H54 (cell line): ENCODE data around the gene LY86.

Experiments used
- DNase-seq: peaks from one replicate; pipeline ENCODE4 v3.0.0; 2011; ENCODE audit warnings: low spot score, mixed read lengths; ENCODE audit not compliant: insufficient read length
- FAIRE-seq: peaks from 3 replicates; lab custom pipeline; 2011; peaks lifted over from hg19 to GRCh38; lab: Jason Lieb, UNC
- POLR2A ChIP-seq: IDR thresholded peaks from 2 replicates; pipeline ENCODE4 v1.6.1; 2011; ENCODE audit warnings: low read depth, mild to moderate bottlenecking, low read length

The LY86 gene

GRCh38 chr6:6559994-6560570 is 28.4 kb upstream of the LY86 start:
- DNase-seq, result no peak
- no peak for FAIRE-seq
- no peak for TF ChIP-seq POLR2A

GRCh38 chr6:6560909-6561308 is 27.6 kb upstream of the LY86 start:
- no peak for TF ChIP-seq POLR2A
- FAIRE-seq (no peak), DNase-seq (no peak)

GRCh38 chr6:6564154-6564553 is 24.4 kb upstream of the LY86 start:
- FAIRE-seq (no peak), DNase-seq (no peak)
- TF ChIP-seq POLR2A, result no peak

GRCh38 chr6:6565069-6565468 is 23.5 kb upstream of the LY86 start:
- TF ChIP-seq POLR2A, result no peak
- no peak for DNase-seq
- FAIRE-seq, result no peak

DNA sequence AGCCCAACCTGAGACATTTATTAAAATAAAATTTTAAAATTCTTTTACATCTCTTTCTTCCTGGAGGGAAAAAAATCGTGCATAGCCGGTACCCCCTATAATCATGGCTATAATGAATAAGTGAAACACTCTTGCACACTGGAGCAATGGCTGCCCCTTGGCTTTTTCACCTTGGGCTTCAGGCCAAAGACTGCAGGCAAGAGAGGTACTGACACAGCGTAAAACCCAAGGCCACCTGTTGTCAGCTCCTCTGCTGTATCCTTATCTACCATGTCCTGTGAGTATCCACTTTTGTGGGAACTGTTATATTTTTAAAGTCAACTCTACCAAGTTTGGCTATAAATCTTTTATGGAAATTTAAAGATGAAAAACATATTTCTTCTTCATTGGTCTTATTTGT is 23.0 kb upstream of the LY86 start:
- FAIRE-seq (no peak), DNase-seq (no peak)
- TF ChIP-seq POLR2A, result no peak

DNA sequence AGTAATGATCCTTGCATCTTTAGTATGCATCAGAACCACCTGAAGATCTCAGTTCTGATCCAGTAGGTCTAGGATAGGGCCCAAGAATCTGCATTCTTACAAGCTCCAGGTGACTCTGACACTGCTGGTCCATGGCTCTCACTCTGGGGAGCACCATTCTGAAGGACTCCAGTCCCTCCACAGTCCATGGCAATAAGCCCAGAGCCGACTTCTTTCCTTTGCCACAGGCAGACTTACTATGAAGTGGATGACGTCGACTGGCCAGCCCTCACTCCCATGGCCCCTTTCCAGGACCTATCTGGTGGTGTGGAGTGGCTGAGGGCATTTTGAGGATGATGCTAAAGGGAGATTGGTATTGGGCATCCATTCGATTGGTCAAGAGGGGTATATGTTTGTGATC is 21.8 kb upstream of the LY86 start:
- DNase-seq (no peak), FAIRE-seq (no peak)
- no peak for TF ChIP-seq POLR2A

- DNase-seq (no peak), FAIRE-seq (no peak)
- TF ChIP-seq POLR2A, result no peak
Observed at GRCh38 chr6:6569096-6569810, 19.3 kb upstream of the LY86 start.

DNA sequence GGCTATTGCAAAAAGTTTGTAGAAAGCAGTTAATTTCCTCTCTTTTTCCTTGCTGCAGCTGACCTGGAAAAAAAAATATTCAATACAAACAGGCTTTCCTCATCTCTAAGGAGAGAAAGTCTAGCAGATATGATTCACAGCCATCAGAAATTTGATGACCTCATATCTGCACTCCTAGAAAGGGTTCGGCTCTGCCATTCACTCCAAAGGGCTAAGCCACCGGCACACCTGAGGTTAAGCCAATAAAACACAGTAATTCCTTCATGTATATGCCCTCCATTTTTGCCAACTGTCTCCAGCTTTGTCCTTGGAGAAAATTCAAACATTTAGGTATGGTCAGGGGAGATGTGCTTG is 18.7 kb upstream of the LY86 start:
- no peak for TF ChIP-seq POLR2A
- no peak for DNase-seq
- FAIRE-seq, result no peak

DNA sequence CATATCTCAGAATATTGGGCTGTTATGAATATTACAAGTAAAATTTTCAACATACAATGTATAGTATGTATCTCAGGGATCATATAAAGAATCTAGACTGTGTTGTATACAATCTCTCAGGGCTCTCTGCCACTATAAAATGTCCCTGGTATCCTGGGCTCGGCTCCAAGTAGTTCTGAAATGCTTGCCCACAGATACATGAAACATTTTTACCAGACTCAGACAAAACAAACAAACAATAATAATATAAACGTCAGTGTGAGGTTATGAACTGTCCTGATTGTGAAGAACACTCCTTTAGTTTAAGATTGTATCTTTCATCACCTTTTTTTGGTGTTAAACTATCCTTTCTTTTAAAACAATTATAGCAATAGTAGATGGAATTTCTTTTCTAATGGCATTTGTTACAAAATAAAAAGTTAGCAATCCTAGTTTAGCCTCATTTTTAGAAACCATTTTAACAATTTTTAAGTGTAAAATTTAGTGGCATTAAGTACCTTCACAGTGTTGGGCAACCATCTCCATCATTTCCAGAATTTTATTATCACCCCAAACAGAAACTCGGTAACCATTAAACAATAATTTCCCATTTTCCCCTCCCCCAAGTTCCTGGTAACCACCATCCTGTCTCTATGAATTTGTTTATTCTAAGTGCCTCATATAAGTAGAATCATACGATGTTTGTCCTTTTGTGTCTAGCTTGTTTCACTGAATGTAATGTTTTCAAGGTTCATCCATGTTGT is 17.4 kb upstream of the LY86 start:
- TF ChIP-seq POLR2A, result no peak
- no peak for DNase-seq
- FAIRE-seq, result no peak

DNA sequence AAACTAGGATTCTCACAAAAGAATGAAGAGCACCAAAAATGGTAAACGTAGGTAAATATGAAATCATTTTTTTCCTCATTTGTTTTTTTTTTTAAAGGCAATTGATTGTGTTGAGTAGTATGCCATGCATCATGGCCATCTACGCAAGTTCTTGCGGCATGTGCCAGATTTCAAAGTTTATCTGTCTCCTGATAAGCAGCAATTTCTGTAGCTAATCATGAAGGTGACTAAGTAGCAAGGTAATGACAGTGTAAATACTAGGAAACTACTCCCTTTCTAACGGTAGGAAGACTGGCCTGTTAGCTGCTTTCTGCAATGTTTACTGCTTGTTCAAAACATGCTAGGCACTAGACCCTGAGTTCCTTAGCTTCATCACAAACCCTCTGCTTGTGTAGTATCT is 13.4 kb upstream of the LY86 start:
- TF ChIP-seq POLR2A, result no peak
- FAIRE-seq (no peak), DNase-seq (no peak)

GRCh38 chr6:6577735-6578134 is 10.8 kb upstream of the LY86 start:
- no peak for TF ChIP-seq POLR2A
- no peak for DNase-seq
- no peak for FAIRE-seq

DNA sequence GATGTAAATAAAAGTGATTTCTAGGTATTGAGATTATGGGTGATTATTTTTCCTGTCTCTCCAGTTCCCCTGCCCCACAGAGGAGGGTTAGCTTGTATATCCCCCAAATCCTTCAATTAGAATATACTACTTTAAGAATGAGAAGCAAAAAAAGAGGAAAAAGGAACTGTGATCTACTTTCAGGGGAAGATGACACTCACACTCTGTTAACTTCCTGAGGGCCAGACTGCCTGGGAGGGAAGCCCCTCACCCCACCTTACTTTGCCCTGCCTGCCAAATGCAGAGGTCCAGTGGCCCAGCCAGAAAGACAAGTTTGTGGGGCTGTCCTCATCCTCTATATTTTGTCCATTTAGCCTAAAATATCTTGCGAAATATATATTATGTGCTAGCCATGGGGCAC is 9.2 kb upstream of the LY86 start:
- FAIRE-seq (no peak), DNase-seq (no peak)
- TF ChIP-seq POLR2A, result no peak

- TF ChIP-seq POLR2A, result no peak
- DNase-seq, result no peak
- FAIRE-seq, result no peak
Observed at GRCh38 chr6:6580225-6580856, 8.2 kb upstream of the LY86 start.

DNA sequence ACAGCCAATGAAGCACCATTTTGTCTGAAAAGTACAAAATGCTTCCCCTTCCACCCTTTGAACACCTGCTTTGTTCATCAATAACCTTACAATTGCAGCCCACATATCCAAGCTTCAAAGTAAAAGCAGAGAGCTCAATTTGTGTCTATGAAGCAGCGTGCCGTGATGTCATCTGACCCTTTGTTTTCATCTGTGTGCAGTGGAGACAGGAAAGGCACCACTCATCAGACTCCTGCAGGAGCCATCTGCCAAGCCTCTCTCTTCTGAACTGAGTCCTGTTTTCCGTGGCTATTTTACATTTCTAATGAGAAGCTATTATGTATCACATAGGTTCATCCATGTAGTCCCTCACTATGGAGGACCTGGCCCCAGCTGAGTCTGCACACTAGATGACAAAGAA is 7.5 kb upstream of the LY86 start:
- DNase-seq (no peak), FAIRE-seq (no peak)
- TF ChIP-seq POLR2A, result no peak
